ENCODE measurements around the gene UBE2N.

The UBE2N gene

DNA sequence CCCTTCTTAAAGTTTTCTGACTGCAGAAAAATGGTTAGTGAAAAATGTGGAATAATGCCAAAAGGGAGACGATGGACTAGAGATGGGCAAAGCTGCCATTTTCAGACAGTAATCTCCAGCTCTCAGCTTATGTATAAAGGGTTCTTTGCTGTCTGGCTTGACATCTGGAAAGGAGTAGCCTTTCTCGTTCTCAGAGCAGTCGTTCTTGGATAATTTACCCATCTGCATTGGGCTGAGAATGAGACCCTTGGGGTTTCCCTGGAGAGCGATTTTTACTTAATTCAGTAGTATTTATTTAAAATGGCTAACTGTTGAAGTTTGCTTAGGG is 62.8 kb downstream of the UBE2N start:
- DNase-seq, result no peak

DNA sequence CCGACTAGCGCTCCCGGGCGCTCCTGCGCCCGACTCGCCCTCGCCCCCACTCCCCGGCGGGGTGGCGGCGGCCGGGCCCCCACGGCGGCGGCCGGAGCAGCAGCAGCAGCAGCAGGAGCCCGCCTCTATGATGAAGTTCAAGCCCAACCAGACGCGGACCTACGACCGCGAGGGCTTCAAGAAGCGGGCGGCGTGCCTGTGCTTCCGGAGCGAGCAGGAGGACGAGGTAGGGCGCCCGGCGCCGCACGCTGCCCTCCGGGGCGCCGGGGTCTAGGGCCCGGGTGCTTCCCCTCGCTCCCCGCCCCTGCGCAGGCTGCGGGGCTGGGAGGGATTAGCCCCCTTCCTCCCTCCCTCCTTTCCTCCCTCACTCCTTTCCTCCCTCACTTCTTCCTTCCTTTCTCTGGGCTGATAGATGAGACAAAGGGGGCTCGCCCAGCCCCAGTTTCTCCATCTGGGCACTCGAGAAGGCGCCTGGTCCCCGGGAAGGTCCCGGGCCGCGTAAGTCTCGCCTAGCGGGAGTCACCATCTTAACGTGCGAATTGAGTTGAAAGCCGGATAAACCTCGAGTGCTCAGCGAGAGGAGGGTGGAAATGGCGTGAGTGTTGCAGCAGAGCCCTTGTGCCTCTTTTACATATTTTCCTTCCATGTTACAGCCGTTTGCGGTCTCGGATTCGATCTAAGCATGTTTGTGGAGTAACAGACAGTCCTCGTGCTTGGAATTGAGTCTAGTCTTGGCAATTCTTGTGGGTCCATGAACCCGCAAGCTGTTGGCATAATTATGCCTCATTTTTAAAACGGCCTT is 63.4 kb downstream of the UBE2N start:
- DNase-seq, result peak; percentile 79

DNA sequence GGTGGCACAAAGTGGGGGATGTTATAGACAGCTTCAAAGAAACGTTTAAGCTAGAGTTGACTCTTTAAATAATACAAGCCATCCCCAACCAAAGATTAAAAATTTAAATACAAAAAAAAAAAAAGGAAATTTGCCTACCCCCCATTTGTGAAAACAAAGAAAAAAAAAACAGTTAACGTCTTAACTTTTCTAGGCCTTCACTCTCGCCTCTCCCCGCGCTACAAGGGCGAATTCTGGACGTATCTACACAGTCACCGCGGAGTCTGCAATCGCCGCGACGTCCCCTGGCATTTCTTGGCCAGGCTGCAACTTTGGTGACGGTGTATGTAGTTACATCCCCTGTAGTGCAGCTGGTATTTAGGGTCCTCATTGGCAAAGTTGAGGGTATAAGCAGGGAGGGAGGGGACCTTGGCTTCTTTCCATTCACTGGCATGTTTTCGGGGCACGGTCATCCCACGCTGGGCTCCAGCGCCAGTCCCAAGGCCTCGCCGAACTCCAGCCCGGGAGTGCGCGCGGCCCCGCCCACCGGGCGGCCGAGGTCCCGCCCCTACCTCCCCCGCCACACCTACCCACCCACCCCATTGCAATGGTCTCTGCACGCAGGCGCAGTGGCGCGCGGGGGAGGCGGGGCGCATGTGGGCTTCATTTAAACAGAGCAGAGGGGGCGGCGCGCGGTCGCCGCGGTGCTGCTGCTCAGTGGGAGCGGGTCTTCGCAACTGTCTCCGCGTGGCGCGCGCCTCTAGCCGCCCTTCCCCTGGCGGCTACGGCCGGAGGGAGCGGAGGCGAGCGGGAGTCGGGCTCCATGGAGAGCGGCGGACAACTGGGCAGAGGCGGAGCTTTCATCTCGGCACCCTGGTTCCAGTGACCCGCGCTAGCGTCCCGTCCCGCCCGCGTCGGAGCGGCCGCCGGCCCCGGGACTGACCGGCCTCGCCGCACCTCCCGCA is 64.2 kb downstream of the UBE2N start, which contains the start of gene NUDT4:
TSS of gene NUDT4 (plus strand) at position 674 of the 944 bp plus-strand sequence. CDS start 398 bp downstream, outside the sequence.
- DNase-seq, result peak; percentile 96

DNA sequence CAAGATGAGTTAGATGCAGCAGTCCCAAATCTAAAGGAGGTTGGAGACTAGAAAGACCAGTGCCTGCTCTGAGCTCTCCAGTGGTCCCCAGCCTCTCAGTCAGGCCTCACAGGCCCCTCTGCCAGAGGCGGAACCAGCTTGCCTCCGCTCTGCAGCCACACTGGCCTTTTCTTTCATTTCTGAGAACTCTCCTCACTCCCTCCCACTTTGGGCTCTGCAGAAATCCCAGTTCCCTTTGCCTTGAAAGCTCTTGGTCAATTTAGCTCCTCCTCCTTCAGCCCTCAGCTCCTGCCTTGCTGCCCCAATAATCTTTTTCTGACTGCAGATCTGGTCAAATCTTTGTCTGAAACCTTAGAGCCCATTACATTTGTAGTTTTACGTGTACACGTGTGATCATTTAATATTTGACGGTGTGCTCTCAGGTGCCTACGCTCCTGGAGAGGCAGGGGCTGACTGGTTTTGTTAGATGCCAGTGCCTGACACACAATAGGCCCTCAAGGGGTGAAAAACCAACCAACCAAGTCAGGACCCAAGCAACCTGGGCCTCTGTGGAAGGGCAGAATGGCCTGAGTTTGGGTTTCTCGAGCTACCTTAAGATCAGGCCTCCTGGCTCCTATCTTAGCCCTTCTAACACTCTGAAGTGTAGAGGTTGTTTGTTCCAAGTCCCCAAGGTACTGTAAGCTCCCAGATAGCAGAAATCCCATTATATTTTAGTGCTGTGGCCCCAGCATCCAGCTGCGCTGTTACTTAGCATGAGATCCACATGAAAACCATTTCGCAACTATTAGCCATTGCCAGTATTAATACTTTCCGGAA is 65.1 kb downstream of the UBE2N start:
- DNase-seq, result peak; percentile 15

DNA sequence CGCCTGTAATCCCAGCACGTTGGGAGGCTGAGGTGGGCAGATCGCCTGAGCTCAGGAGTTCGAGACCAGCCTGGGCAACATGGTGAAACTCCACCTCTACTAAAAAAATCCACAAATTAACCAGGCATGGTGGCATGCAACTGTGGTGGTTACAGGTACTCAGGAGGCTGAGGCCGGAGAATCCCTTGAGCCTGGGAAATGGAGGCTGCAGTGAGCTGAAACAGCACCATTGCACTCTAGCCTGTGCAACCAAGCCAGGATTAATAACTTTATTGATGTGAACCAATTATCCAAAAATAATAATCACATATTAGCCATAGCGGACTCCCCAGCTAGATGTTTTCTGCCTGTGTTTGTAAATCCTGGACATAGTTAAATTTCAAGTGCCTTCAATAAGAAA is 65.8 kb downstream of the UBE2N start:
- no peak for DNase-seq

DNA sequence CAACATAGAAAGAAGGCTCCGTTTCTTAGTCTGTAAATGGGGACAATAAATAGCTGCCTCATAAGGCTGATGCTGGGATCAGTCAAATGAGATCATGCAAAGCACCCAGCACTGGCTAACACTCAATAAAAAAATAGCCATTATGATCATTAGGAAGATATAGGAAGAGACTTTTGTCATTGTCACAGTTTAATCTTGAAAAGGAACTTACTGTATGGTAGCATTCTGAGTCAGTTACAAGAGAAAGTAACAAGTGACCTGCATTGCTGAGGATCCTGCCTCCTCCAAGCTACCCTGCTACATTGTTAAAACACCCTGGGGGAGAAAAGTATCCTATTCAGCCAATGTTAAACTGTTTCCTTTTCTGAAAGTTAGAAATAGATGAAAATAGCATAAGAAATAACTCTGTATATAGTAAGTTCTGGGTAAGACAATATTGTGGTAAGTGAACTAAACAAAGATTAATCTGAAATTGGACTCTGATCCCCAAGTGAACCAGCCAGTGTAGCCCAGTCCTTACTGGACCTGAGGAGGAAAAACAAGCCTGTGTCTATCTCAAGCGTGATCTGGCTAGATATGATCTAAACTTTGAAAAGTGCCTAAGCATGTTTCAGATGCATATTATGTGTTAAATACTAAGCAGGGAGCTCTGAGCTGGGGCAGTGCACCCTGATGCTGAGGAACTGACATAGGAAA is 67.6 kb downstream of the UBE2N start:
- no peak for DNase-seq

DNA sequence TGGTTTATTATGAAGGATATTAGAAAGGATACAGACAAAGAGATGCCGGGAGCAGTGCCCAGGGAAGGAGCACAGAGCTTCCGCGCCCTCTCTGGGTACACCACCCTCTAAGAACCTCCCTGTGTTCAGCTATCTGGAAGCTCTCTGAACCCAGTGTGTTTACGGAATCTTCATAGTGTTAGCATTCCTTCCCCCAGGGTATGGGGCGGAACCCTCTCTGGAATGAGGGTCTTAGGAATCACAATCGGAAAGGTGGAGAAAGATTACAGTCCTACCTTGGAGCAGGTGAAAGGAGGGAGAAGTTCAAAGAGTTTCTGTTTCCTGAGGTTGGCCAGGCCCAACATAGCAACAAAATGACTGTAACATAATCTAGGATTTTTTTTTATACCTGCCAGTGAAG is 70.8 kb downstream of the UBE2N start:
- no peak for DNase-seq

DNA sequence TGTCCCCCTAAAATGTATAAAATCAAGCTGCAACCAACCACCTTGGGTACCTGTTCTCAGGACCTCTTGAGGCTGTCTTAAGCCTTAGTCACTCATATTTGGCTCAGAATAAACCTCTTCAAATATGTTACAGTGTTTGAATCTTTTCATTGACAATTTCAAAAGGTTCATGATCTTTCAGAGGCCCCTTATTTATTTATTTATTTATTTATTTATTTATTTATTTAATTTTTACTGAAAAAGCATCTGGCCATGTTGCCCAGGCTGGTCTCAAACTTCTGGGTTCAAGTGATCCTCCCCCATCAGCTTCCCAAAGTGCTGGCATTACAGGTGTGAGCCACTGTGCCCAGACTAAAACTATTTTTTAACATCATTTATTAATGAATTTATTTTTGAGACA is 72.2 kb downstream of the UBE2N start:
- no peak for DNase-seq

DNA sequence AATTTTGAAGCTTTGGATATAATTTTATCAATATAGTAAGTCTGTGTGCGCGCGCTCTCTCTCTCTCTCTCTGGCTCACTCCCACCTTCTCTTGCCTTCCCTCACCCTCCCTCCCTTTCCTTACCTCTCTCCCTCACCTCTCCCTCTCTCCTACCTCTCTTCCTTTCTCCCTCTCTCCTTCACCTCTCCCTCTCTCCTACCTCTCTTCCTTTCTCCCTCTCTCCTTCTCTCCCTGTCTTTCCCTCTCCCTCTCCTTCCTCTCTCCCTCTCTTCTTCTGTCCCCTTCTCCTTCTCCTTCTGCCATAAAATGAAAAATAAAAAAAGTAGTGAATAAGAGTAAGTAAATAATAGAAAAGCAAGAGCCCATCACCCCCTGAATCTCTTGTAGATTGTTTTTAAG is 73.0 kb downstream of the UBE2N start:
- no peak for DNase-seq

DNA sequence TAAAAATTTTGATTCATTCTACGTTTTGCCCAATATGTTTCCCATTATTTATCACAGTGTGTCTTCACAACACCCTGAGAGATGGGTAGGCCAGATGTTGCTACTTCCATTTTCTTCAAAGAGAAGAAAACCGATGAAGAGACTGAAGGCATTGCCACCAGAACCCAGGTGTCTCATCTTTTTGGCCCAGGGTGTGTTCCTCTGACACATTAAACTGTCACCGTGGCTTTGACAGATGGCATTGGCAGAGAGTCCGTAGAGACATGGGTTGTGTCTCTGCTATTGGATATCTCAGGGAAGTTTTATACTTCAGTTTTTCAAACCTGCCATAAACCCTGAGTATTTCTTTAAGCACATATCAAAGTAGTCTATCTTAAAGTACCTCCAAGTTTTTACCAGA is 75.3 kb downstream of the UBE2N start:
- DNase-seq, result no peak

DNA sequence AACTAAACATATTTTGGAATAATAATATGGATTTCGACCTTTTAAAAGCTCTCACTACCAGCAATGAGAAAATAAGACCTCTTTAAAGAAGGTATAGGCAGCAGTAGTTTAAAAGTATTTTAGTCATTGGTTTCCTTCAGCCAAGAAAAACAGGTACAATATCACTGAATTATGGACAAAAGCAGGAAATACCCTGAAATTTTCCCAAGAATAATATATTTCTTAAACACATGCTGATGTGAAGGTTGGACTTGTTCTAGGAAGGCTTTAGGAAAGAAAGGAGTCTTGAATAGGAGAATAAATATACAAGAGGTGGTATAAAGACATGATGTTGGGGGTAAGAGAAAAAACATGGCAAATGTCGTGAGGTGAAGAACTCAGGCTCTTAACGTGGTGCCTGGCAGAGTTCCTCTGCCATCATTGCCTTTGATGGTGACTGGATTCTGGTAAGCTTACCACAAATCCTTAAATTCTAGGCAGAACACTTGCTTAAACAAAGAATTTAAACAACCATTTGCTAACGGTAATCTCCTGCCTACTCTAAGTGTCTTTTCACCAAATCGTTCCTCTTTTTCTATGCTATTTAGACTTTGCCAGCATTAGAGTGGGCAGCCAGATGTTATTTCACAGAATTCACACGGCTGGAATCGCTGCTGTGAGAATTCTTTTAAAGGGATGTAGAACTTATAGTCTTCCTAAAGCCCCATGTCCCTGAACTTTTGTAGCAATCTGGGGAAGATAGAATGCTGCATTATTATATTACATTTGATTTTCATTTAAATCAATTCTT is 75.9 kb downstream of the UBE2N start:
- no peak for DNase-seq

DNA sequence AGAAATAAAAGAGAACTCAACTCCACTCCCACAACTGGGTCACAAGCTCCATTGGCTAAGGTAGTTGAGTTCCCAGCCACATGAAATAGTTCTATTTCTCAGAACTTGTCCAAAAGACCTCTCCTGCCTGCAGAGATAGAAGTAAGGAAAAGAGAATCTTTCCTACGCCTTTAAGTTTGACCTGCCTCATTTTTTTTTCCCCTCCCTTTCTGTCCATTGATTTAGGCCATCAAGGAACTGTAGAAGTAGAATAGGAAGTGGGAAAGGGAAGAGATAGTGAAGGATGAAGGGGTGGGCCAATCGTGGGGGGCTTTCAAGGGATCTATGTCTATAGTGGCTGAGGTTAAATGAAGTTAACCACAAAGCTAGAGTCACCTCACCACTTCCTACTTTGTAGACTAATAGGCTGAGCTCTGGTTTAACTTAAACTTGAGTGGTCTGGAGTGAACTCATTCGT is 77.9 kb downstream of the UBE2N start:
- DNase-seq, result no peak

DNA sequence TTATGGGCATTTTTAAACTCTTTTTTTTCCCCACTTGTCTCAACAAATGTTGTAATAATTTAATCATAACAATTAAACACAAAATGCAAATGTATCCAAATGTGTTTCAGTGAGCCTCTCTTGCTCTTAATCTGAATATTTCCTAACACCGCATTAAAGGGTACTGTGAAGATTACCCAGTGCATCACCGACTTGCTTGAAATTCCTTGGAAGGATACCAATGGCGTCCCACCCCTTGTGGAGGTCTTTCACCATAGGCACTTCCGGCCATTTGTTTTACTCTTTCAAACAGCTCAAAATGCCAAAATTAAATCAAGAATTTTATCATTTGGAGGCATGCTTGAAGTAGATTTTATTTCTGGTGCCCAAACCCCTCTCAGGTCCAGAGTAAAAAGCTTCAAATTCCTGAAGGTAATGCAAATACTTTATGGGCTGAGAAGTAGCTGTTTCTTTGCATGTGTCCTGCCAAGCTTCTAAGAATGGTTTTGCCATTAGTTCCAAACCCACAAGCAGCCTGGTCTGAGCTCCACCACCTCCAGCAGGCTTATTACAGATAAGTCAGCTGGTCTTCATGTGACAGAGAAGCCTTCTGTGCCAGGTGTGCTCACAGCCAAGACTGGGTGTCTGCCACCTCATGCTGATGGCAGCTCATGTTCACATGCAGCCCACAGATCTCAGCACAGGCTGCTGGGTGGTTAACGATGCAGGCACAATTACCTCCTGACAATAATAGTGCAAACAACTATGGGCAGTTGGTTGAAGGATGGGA is 80.4 kb downstream of the UBE2N start:
- DNase-seq, result no peak

DNA sequence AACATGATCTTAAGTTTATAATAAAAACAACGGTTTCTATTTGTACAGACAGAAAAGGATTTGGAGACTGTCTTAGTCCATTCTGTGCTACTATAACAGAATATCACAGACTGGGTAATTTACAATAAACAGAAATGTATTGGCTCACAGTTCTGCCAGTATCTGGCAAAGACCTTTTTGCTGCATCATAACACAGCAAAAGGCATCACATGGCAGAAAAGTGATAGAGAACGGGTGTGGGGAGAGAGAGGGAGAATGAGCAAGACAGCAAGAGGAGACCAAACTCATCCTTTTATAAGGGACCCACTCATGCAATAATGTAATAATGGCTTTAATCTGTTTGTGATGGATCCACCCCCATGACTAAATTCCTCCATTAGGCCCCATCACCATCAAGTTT is 81.1 kb downstream of the UBE2N start:
- no peak for DNase-seq

DNA sequence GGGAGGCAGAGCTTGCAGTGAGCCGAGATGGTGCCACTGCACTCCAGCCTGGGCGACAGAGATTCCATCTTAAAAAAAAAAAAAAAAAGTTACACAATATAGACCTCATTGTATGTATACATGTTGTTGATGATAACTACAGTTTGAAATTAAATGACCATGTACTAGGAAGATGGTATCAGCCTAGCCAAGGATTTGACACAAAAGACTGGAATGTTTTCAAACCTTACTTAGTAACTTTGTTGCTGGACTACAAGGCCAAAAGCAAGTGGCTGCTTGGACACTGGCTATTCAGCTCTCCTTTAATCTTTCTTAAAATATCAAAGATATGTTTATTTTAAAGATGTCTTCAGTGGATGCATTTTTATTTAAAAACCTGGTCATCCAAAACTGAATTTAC is 82.9 kb downstream of the UBE2N start:
- no peak for DNase-seq

DNA sequence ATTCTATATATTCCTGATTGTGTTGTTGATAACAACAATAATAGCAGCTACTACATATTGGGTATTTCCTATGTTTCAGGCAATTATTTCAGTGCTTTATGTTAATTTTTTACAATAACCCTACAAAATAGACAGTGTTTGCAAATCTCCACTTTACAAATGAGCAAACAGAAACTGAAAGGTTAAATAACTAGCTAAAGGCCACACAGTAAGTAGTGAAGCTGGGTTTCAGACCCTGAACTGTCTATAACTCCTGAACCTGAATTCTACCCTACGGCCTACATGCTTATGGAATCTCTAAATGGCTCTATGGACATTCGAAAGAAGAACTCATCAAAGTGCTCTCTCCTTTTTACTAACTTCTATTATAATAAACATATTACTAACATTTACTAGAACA is 83.7 kb downstream of the UBE2N start:
- DNase-seq, result no peak

DNA sequence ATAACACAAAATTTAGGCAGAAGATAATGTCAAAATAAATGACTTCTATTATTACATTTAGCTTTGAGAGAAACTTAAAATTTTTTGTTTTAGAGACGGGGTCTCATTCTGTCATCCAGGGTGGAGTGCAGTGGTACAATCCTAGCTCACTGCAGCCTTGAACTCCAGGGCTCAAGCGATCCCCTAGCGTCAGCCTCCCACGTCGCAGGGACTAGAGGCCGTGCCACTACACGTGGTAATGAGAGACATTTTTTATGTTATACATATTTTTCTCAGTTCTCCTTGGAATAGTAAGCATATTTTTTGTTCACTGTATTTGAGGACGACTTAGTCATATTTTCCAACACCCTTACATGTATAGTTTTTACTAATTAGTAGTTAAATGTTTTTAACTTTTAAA is 85.5 kb downstream of the UBE2N start:
- DNase-seq, result no peak

Data from fibroblast of skin of right biceps (primary cell).